Measurements from ENCODE around the gene CNDP2.
"Not testable (repeated sequence)": the region's sequence is repeated elsewhere in the genome, so short reads cannot be mapped to it uniquely, and the experiment has no call there.

Gene CNDP2

GRCh38 chr18:74520096-74520833 lies 24.1 kb downstream of the CNDP2 start:
- no peak for DNase-seq (ENCODE audit: low read depth)
- H3K4me3 ChIP-seq (ENCODE audit: low read depth, low read length), result no peak overlapping the region
- no peak for TF ChIP-seq CTCF (IDR thresholded peaks at IDR 0.05; ENCODE audit: insufficient read depth, low read depth, low read length, missing control alignments)

- no peak overlapping the region for H3K4me3 ChIP-seq (ENCODE audit: low read depth, low read length)
- no peak for DNase-seq (ENCODE audit: low read depth)
- TF ChIP-seq CTCF (IDR thresholded peaks at IDR 0.05; ENCODE audit: insufficient read depth, low read depth, low read length, missing control alignments), result no peak
Observed at GRCh38 chr18:74521068-74521725, 25.0 kb downstream of the CNDP2 start.

- no peak overlapping the region for H3K4me3 ChIP-seq (ENCODE audit: low read depth, low read length)
- TF ChIP-seq CTCF (IDR thresholded peaks at IDR 0.05; ENCODE audit: insufficient read depth, low read depth, low read length, missing control alignments), result no peak
- DNase-seq (ENCODE audit: low read depth), result no peak
Observed at GRCh38 chr18:74522635-74523548, 26.7 kb downstream of the CNDP2 start.

- no peak for DNase-seq (ENCODE audit: low read depth)
- no peak for TF ChIP-seq CTCF (IDR thresholded peaks at IDR 0.05; ENCODE audit: insufficient read depth, low read depth, low read length, missing control alignments)
- H3K4me3 ChIP-seq (ENCODE audit: low read depth, low read length), result no peak overlapping the region
Observed at GRCh38 chr18:74524097-74524496, 27.9 kb downstream of the CNDP2 start.

GRCh38 chr18:74524915-74525314 lies 28.8 kb downstream of the CNDP2 start:
- not testable (repeated sequence) for DNase-seq (ENCODE audit: low read depth); H3K4me3 ChIP-seq (ENCODE audit: low read depth, low read length)

GRCh38 chr18:74525741-74526140 lies 29.6 kb downstream of the CNDP2 start:
- H3K4me3 ChIP-seq (ENCODE audit: low read depth, low read length), result no peak overlapping the region
- TF ChIP-seq CTCF (IDR thresholded peaks at IDR 0.05; ENCODE audit: insufficient read depth, low read depth, low read length, missing control alignments), result no peak
- no peak for DNase-seq (ENCODE audit: low read depth)

- no peak overlapping the region for H3K4me3 ChIP-seq (ENCODE audit: low read depth, low read length)
- DNase-seq (ENCODE audit: low read depth), result no peak
- TF ChIP-seq CTCF (IDR thresholded peaks at IDR 0.05; ENCODE audit: insufficient read depth, low read depth, low read length, missing control alignments), result no peak
Observed at GRCh38 chr18:74526488-74526887, 30.3 kb downstream of the CNDP2 start.
